Brain pericyte (primary cell): ENCODE results near the gene P2RY2.

Source experiments
- DNase-seq: peaks from one replicate; pipeline ENCODE4 v3.0.0-alpha.2; 2012; ENCODE audit warnings: low read depth, low spot score

The P2RY2 gene

GRCh38 chr11:73283276-73284000 lies 65.4 kb downstream of the P2RY2 start:
- no peak for DNase-seq

- no peak for DNase-seq
Observed at GRCh38 chr11:73284106-73284505, 66.0 kb downstream of the P2RY2 start.

DNA sequence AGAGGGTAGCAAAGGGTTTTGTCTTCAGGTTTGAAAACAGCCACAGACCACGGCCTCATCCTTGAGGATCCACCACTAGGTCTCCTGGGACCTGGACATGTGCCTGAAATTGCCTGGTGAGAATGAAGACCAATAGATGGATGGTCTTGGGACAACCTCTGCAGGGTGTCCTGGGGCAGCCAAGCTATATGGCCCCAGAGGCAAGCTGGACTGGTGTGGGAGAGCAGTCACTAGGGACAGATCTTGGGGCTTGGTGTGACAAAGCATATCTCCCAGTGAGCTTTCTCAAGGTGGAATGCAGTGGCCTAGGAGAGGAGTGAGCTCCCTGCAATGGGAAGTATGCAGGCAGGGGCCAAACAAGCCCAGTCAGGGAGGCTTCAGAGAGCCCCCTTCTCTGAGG lies 67.6 kb downstream of the P2RY2 start:
- DNase-seq: no peak
